GM12874 (cell line): ENCODE measurements around the gene ETV6.

Source experiments
- TF ChIP-seq, protein P1 (sequence below): IDR thresholded peaks from 2 replicates; pipeline ENCODE4 v1.5.1; 2011; ENCODE audit warnings: low read depth, mild to moderate bottlenecking, control low read depth, low read length, moderate library complexity; ENCODE audit not compliant: insufficient read depth

The ETV6 gene

GRCh38 chr12:11727133-11727664 lies 77.7 kb downstream of the ETV6 start:
- TF ChIP-seq, protein P1, sequence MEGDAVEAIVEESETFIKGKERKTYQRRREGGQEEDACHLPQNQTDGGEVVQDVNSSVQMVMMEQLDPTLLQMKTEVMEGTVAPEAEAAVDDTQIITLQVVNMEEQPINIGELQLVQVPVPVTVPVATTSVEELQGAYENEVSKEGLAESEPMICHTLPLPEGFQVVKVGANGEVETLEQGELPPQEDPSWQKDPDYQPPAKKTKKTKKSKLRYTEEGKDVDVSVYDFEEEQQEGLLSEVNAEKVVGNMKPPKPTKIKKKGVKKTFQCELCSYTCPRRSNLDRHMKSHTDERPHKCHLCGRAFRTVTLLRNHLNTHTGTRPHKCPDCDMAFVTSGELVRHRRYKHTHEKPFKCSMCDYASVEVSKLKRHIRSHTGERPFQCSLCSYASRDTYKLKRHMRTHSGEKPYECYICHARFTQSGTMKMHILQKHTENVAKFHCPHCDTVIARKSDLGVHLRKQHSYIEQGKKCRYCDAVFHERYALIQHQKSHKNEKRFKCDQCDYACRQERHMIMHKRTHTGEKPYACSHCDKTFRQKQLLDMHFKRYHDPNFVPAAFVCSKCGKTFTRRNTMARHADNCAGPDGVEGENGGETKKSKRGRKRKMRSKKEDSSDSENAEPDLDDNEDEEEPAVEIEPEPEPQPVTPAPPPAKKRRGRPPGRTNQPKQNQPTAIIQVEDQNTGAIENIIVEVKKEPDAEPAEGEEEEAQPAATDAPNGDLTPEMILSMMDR, result no peak

- TF ChIP-seq, protein P1, result no peak
These were observed 78.8 kb downstream of the ETV6 start for GRCh38 chr12:11728154-11728755.

DNA sequence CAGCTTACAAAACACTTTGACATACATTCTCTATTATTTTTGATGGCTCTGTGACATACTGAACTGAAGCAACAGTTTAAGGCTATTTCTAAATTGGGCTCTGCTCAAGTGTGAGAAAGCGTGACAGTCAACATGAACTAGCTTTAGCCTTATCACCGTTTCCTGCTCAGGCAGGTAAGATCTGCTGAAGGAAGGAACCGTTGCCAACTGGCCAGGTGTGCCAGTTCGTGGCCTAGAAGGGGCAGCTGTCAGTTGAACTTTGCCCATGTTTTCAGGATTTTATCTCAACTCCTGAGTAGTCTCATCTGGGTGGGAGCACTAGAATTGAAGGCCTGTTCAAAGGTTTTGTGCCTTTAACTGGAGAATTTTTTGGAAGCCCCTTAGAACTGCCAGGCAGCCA lies 79.5 kb downstream of the ETV6 start:
- TF ChIP-seq, protein P1, result no peak

DNA sequence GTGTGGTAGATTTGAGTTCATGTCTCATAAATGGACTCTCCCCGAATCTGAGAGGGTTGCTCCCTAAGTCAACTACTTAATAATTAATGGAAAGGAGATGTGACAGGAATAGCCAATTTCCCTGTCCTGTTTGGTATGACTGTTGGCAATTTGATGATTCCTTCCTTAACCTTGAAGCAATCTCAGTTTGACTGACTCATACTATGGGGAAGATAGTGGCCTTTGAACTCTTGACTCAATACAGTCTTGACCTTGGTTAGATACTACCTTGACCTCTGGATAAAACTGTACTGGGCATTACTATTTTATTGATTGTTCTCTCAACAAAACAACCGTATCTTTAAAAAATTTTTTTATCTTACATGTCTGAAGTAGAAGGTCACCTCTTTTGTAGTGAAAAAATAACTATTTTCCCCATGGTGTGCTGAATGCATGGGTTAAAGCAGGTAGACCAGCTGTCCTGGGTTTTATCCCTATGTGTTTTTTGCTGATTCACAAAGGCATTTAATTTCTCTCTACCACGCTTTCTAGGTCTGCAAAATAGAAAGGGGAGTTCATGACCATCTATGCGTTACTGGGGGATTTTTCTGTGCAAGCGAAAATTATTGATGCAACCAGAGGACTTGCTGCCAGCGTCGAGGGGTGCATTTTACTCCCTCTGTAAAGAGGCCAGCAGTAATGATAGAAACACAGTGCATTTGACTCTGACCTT lies 80.1 kb downstream of the ETV6 start:
- TF ChIP-seq, protein P1, result no peak

DNA sequence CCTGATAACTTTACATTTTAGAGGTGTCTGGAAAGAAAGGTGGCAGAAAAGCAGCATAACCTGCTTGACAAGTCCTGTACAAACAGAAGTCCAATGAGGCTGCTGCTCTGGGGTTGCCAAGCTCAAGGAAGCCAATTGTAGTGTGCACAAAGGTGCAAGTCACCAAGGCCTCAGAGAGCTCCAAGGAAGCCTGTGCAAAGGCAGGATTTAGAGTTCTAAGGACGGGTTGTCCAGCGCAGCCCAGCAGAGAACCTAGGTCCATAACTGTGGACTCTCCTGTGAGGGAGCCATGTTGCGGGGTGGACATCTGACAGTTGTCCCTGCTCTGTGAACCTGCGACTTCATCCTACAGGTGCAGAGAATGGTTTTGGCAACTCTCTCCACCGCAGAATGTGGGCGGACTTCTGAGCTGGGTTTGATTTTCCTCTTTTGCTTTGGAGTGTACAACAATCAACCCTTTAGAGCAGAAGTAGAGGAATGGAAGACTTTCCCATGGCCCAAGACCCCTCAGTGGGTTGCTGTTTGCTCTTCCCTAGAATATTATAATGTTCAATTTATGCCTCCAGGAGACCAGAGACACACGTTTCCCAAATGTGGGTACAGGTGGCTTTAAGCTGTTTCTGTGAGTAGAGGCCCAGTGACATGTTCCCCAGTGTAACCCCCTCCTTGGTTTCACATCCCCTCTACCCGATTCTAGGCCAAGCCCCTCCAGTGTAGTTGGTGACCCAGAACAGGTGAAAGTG lies 81.0 kb downstream of the ETV6 start:
- TF ChIP-seq, protein P1, result no peak

GRCh38 chr12:11731042-11731357 lies 81.5 kb downstream of the ETV6 start:
- TF ChIP-seq, protein P1, result no peak

- TF ChIP-seq, protein P1, result no peak
These were observed 82.0 kb downstream of the ETV6 start for GRCh38 chr12:11731455-11731854.
